ENCODE data around the gene KAT8. TPM values are rescaled to one million over a fixed set of nuclear protein-coding genes. Genes with fewer than 3 reads are reported as not detected.
A peak's percentile ranks its signal among the peaks of the same experiment; 100 is the strongest.

Gene KAT8
- total RNA-seq, 1 donor from 2014 or later: 56.5 TPM

- intact Hi-C loops (cut with DNase I): no loop called here
- DNase-seq (ENCODE audit: low spot score): no peak
These were observed 35.0 kb upstream of the KAT8 start for GRCh38 chr16:31082368-31083045.

DNA sequence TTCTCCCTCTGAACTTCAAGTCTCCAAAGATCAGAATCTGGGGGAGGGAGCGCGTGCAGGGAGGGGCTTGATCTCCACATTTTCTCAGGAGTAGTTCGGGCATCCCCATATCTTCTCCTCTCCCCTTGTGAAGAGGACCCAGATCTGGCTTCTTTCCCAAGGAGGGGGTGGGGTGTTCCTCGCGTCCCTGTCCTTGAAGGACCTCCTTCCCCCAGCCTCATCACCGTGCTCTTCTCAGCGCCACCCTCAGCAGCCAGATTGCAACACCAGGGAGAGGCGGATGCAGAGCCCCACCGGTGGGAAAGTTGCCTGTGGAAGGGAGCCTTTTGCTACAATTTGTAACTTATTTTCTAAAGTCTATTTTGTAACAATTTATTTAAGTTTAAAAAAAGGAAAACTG, 34.4 kb upstream of the KAT8 start:
- intact Hi-C loops (cut with DNase I): no loop called here
- DNase-seq (ENCODE audit: low spot score): no peak

DNA sequence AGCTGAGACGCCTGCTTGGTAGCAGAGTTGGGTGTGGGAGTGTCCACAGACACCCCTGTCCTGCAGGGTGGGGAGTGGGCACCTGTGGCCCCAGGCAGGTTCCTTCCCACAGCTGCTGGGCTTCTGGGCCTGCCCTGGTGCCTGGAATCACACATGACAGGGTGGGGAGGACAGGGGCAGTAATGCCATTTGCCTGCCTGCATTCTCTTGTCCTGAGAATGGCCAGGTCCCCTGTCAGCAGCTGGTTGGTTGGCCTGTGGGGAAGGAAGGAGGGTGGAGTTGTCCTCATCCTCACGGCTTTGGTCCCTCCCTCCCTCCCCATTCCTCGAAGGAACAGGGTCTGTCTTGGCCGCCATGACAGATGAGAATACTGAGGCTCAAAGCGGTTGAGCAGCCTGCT, 33.9 kb upstream of the KAT8 start:
- intact Hi-C loops (cut with DNase I): no loop called here

DNA sequence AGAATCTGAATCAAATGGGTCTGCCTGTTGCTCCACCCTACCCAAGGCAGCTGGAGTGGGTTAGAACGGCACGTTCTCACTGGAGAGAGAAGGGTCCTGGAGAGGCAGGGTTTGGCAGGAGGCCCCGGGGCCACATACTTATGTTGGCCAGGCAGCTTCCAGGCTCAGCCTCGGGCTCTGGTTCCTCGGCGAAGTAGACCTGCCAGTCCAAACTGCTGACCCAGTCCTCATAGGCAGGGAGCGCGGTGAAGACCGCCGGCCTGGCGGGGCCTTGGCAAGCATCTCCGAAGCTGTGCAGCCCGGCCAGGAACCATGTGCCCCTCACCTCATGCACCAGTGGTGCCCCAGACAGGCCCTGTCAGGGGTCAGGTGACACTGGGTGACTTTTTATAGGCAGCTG, 33.5 kb upstream of the KAT8 start:
- intact Hi-C loops (cut with DNase I): no loop called here
- no peak for DNase-seq (ENCODE audit: low spot score)

More for the DNA sequence above, 33.9 kb upstream of the KAT8 start:
- no peak for DNase-seq (ENCODE audit: low spot score)

DNA sequence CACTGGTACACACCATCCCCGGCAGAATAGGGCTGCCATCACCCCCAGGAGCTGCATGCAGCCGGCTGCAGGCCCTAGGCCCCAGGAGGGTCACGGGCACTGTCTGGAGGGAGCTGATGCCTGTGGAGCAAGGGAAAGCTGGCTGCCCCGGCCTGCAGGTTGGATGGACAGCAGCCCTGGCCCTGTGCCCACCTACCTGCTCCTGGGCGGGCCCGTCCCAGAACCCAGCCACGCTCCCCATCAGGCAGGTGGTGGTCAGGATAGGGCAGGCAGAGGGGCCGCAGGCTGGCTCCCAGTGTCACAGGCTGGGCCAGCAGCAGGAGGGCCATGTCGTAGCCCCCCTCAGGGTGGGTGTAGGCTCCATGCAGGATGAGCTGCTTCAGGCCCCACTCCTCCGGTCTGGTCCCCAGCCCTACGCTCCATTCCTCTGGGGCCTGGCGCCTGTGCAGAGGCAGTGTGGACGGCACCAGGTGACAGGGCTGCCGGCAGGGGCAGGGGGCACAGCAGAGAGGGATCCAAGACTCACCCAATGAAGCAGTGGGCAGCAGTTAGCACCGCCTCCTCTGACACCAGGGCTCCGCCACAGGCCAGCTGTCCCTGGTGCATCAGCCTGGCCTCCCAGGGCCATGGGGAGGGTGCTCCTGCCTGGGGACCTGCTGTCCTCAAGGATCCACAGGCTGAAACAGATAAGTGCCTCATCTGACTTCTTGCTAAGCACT, 32.7 kb upstream of the KAT8 start:
- intact Hi-C loops (cut with DNase I): no loop called here
- no peak for DNase-seq (ENCODE audit: low spot score)

GRCh38 chr16:31085411-31085810, 32.1 kb upstream of the KAT8 start:
- DNase-seq (ENCODE audit: low spot score): no peak
- intact Hi-C loops (cut with DNase I): no loop called here

- intact Hi-C loops (cut with DNase I): no loop called here
- DNase-seq (ENCODE audit: low spot score): no peak
These were observed 31.4 kb upstream of the KAT8 start for GRCh38 chr16:31085873-31086628.

GRCh38 chr16:31086629-31086906, 30.9 kb upstream of the KAT8 start:
- intact Hi-C loops (cut with DNase I): no loop called here
- DNase-seq (ENCODE audit: low spot score): no peak

DNA sequence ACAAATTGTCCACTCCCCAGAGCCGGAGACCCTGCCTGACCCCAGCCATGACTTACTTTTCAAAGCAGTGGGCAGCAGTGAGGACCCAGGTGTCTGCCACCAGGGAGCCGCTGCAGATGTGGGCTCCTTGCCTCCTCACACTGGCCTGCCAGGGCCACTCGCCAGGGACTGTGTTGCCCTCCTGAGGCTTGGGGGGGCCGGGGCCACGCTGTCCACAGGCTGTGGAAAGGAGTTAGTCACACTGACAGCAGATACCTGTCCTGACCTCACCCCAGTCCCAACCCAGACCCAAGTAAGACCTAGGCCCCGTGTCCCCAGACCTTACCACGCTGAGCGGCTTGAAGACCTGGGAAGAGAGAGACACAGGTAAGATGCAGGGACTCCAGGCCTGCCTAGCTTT, 30.0 kb upstream of the KAT8 start:
- no peak for DNase-seq (ENCODE audit: low spot score)
- intact Hi-C loops (cut with DNase I): no loop called here

DNA sequence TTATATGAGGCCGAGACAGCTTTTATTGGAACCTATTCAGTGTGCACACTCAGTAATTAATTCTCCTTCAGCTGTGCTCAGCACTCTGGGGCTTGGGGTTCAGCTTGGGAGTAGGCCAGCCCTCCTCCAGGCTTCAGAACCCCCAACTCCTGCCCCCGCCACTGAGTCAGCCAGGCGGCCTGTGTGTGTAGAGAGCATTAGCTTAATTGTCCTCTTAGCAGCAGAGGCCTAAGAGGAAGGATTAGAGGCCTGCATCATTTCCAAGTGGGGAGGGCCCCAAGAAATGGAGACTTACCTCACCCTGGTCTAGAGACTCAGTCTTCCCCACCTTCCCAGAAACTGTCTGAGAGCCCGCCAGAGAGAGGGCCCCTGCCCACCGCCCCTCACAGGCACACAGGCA, 29.5 kb upstream of the KAT8 start:
- no peak for DNase-seq (ENCODE audit: low spot score)
- intact Hi-C loops (cut with DNase I): no loop called here

DNA sequence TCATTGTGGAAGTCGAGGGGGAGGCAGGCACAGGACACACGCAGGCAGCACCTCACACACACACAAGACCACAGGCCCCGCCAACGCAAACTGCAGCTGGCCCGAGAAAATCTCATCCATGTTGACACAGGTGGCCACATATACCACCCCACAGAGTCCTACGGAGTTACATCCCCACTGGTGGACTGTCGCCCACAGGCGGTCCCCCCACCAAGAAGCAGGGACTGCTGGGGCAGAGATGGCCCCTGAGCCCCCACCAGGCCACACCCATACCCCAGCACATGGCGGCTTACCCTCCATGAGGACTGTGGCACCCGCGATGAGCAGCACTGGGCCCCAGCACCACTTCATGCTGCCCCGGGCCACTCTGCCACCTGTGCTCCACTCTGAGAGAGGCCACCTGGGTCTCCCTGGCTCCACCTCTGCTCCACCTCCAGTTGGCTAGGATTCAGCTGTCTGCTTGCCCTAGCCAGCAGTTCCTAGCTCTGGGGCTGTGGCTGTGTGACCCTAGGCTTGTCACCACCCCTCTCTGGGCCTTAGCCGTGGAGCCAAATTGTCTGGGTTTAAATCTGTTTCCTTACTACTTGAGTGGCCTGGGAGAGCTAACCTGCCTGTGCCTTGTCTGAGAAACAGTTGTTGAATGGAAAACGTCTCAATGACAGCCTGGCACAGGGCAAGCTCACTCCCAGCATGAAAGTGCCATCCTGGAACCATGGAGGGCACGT, 28.8 kb upstream of the KAT8 start, which contains the start of gene PRSS53:
PRSS53 (minus strand) TSS at position 485 of the 725 bp plus-strand sequence; CDS start at position 351, 134 bp downstream.
- DNase-seq (ENCODE audit: low spot score): no peak
- intact Hi-C loops (cut with DNase I): no loop called here

DNA sequence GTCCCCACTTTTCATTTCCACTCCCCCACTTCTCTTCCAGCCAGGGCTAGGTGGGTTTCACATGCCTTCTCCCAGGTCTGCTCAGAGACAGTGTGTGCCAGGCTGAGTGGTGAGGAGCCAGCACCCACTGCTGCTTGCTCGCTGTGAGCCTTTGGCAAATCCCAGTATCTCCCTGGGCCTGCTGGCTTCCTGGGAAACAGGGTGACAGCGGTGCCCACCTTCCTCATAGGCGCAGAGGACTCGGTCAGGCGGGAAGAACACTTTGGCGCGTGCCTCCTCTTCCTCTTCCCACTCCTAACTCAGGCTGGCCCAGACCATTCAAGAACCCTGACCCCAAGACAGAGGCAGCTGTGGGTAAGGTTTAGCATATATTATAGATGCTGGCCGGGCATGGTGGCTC, 28.3 kb upstream of the KAT8 start:
- intact Hi-C loops (cut with DNase I): no loop called here
- DNase-seq (ENCODE audit: low spot score): no peak

DNA sequence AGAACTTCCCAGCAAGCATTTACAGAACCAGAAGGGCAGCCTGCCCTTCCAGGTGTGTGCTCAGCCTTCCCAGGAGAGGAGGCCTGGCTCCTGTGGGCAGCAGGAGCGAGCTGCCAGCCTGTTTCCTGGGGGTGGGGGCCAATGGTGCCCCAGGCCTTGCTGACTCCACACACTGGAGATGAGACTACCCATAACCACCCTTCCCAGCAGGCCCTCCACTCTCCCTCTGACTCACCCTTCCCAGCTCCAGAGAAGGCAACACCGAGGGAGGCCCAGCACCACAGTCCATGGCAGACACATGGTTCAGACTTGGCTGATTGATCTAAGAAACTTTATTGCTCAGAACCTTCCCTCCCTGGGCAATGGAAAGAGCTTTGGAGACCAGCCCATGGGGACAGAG, 26.9 kb upstream of the KAT8 start:
- no peak for DNase-seq (ENCODE audit: low spot score)
- intact Hi-C loops (cut with DNase I): no loop called here

DNA sequence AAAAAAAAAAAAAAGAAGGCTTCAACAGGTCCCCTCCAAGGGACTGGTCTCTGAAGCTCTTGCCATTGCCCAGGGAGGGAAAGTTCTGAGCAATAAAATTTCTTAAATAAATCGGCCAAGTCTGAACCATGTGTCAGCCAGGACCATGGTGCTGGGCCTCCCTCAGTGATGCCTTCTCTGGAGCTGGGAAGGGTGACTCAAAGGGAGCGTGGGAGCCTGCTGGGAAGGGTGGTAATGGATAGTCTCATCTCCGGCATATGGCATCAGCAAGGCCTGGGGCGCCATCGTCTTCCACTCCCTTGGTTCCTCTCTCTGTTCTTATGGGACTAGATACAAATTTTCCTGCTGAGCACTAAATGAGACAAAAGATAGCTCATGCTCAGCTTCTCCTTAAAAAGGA, 25.1 kb upstream of the KAT8 start:
- intact Hi-C loops (cut with DNase I): no loop called here
- DNase-seq (ENCODE audit: low spot score): no peak

DNA sequence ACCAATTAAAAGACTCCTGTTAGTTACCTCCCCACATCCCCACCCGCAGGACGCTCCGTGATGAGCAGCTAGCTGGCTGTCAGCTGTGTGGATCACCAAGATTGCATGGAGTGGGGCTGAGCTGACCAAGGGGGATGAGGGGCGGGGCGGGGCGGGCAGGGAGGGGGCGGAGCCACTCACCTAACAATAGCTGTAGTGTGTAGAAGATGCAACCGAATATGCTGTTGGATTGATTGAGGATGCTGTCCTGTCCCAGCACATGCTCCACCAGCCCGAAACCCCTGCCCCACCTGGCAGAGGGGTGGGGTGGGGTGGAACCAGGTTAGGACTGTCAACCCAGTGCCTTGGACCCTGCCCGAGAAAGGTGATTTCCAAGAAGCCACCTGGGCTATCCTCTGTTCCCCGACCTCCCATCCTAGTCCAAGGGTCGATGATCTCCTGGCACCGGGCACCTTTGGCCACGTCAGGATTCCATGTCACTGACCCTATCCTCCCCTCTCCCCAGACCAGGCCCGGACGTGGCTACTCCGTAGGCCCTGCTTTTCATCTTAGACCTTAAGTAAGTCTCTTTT, 24.2 kb upstream of the KAT8 start:
- DNase-seq (ENCODE audit: low spot score): no peak
- intact Hi-C loops (cut with DNase I): no loop called here

DNA sequence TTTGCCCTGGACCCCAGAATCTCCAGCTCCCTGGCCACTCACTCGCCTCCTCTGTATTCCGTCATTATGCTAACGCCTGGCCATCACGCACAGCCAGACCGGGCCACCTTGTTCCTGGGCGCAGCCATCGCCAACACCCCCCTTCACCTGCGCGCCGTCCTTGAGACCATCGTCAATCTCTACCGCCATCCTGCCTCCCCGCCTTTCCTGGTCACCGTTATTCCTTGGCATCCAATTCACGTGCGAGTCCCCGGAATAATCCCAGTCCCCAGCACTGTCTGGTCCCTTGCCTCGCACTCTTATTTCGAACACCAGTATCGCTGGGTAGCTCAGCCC, 23.4 kb upstream of the KAT8 start:
- DNase-seq (ENCODE audit: low spot score): no peak
- intact Hi-C loops (cut with DNase I): loop anchor here (2.0 kb wide), 1 partner anchor 19 kb away; the partner anchor contains the start of genes ZNF646 and ZNF668

GRCh38 chr16:31094424-31095120, 22.9 kb upstream of the KAT8 start, which contains the start of gene VKORC1:
VKORC1 (minus strand) TSS chr16:31094797; CDS start chr16:31094729, 68 bp downstream.
- DNase-seq (ENCODE audit: low spot score): peak; percentile 98
- intact Hi-C loops (cut with DNase I): loop anchor here (2.0 kb wide), 1 partner anchor 20 kb away; the partner anchor contains the start of genes ZNF646 and ZNF668

- intact Hi-C loops (cut with DNase I): no loop called here
- no peak for DNase-seq (ENCODE audit: low spot score)
These were observed 17.4 kb upstream of the KAT8 start for GRCh38 chr16:31099860-31100638.

Data from cardiac septum (tissue), 1 donor.